ENCODE measurements around the gene MYL6. TPM values are rescaled to one million over a fixed set of nuclear protein-coding genes. Genes with fewer than 3 reads are reported as not detected.

The MYL6 gene
- total and polyA plus RNA-seq, 8 donors: 1,768 to 2,250 (median 1,922) TPM

DNA sequence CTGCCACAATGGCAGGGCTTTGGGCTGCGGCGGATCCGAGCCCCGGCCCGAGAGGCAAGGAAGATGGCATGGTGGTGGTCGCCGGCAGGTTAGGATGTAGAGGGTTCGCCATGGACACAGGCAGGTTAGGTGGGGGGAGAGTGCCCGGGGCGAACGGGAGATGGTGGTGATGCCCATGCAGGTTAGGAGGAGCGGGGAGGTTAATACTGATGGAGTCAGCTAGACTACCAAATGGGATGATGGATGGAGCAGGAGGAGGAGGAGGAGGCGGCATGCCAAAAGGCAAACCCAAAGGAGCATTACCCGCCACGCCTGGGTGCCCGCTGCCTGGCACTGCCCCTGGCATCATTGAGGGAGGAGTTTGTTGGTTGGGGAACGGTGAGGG lies 6.2 kb downstream of the MYL6 start:
- Histone ChIP-seq H3K9me3 (no peaks in the 10 kb centered on the region), H3K4me1 (peaks cover 16 to 38% of the 10 kb centered on the region in 2 donors), H3K4me3 (no peak overlapping the region), H3K27ac (peak overlapping the region in 1 of 2 donors; percentile 33), H3K36me3 (peaks cover 0 to 98% of the 10 kb centered on the region in 2 donors), H3K27me3 (no peaks in the 10 kb centered on the region)
- TF ChIP-seq, protein P1, sequence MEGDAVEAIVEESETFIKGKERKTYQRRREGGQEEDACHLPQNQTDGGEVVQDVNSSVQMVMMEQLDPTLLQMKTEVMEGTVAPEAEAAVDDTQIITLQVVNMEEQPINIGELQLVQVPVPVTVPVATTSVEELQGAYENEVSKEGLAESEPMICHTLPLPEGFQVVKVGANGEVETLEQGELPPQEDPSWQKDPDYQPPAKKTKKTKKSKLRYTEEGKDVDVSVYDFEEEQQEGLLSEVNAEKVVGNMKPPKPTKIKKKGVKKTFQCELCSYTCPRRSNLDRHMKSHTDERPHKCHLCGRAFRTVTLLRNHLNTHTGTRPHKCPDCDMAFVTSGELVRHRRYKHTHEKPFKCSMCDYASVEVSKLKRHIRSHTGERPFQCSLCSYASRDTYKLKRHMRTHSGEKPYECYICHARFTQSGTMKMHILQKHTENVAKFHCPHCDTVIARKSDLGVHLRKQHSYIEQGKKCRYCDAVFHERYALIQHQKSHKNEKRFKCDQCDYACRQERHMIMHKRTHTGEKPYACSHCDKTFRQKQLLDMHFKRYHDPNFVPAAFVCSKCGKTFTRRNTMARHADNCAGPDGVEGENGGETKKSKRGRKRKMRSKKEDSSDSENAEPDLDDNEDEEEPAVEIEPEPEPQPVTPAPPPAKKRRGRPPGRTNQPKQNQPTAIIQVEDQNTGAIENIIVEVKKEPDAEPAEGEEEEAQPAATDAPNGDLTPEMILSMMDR (IDR thresholded peaks at IDR 0.05): no peak
- no peak for DNase-seq
- no peak for ATAC-seq
- intact Hi-C loops (cut with DNase I): no loop called here

DNA sequence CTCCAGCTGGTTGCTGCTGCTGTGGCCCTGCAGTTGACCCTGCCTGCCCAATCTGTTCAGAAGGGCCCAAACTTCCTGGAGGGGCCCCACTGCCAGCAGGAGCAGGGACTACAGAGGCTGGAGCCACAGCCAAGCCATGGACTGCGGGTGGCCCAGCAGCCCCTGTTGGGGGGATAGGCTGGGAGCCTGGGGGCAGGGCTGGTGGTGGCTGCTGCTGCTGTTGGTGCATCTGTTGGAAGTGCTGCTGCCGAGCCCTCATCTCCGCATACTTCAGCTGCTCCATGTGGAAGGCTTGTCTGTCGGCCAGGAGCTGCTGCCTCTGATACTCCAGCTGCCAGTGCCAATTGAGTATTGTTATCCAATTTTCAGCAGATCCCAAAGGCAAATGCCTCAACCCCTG lies 7.2 kb downstream of the MYL6 start:
- ATAC-seq (no peak), DNase-seq (no peak)
- intact Hi-C loops (cut with DNase I): no loop called here
- Histone ChIP-seq H3K27ac (no peak overlapping the region), H3K27me3 (no peaks in the 10 kb centered on the region), H3K9me3 (no peaks in the 10 kb centered on the region), H3K4me1 (peaks cover 7 to 28% of the 10 kb centered on the region in 2 donors), H3K36me3 (peaks cover 0 to 98% of the 10 kb centered on the region in 2 donors), H3K4me3 (no peak overlapping the region)
- TF ChIP-seq, protein P1 (IDR thresholded peaks at IDR 0.05): no peak

DNA sequence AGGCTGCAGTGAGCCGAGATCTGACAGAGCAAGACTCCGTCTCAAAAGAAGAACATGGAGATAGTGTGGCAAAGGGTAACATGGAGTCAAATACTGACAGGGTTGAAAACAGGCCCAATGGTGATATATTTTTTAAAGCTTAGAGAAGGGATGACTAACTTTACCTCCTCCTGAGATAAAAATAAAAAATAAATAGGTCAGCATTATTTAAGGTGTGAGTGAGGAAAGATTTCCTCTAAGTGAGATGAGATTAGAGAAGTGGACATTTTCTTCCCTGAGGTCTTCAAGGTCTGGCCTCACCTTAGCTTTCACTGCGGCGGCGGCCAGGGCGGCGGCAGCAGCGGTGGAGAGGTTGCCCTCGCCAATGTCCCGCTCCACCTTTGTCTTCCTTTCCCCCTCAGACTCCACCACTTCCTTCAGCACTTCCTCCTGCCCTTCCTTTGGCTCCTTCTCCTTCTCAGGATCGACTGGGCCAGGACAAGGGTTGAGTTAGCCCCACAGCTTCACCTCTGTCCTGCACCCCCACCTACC lies 11.1 kb downstream of the MYL6 start:
- H3K27ac ChIP-seq: no peak overlapping the region
- H3K4me3 ChIP-seq: no peak overlapping the region
- H3K9me3 ChIP-seq: no peaks in the 10 kb centered on the region
- H3K27me3 ChIP-seq: no peaks in the 10 kb centered on the region
- DNase-seq (no peak), ATAC-seq (no peak)
- peaks cover 0 to 98% of the 10 kb centered on the region in 2 donors for H3K36me3 ChIP-seq
- H3K4me1 ChIP-seq: no peaks in the 10 kb centered on the region
- TF ChIP-seq, protein P1 (IDR thresholded peaks at IDR 0.05): no peak
- intact Hi-C loops (cut with DNase I): no loop called here

DNA sequence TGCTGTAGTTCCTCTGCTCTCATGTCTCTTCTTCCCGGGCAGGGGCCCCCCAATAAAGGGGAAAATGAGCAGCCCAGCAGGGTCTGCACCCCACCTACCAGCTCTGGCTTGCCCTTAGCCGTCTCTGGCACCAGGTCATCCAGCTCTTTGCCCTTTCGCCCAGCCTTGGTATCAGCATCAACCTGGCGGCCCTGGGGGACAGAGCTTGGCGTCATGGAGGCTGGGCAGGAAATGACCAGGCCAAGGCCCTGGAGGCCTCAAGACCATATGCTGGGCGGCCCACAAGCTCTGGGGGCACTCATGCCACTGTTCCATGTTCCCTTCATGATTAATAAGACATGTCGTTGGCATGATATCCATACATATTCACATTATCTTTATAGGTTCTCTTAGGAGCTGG lies 14.7 kb downstream of the MYL6 start:
- TF ChIP-seq, protein P1 (IDR thresholded peaks at IDR 0.05): no peak
- Histone ChIP-seq H3K27ac (no peak overlapping the region), H3K27me3 (no peaks in the 10 kb centered on the region), H3K4me3 (no peak overlapping the region), H3K4me1 (no peaks in the 10 kb centered on the region), H3K36me3 (peaks cover 4 to 100% of the 10 kb centered on the region in 2 donors), H3K9me3 (no peaks in the 10 kb centered on the region)
- ATAC-seq (no peak), DNase-seq (no peak)
- intact Hi-C loops (cut with DNase I): no loop called here

DNA sequence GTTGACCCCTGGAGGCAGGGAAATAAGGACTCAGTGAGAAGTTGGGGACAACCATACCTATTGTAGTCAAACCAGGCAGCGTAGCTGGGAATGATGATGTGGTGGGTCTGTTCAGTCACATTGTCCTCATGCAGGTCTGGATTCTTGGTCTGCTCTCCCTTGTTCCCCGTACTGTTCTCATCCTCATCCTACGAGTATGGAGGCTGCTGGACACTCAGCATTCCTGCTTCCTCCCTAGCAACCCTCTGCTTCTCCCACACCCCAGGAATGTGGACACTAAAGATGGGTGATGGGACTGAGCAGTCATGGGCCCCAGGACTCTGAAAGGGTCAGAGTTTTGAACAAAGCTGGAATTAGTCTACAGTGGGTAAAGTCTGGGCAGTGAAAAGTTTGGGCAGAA lies 20.2 kb downstream of the MYL6 start:
- no peak for DNase-seq

More for the DNA sequence above, 20.2 kb downstream of the MYL6 start:
- intact Hi-C loops (cut with DNase I): no loop called here
- peaks cover 4 to 100% of the 10 kb centered on the region in 2 donors for H3K36me3 ChIP-seq
- TF ChIP-seq, protein P1 (IDR thresholded peaks at IDR 0.05): no peak
- no peak overlapping the region for H3K27ac ChIP-seq
- H3K27me3 ChIP-seq: no peaks in the 10 kb centered on the region
- ATAC-seq: no peak
- H3K9me3 ChIP-seq: no peaks in the 10 kb centered on the region
- H3K4me3 ChIP-seq: no peak overlapping the region
- no peaks in the 10 kb centered on the region for H3K4me1 ChIP-seq

Data from left lung (tissue), 10 donors.